Calu3 (cell line): ENCODE results near the gene ITGA2B. TPM values are rescaled to one million over a fixed set of nuclear protein-coding genes. Genes with fewer than 3 reads are reported as not detected.

Experiments
- BruUV-seq: library from RNA; stranded (reverse); fragments of 400-500 nt; replicated peaks from 2 replicates; lab custom pipeline; 2021; lab: Mats Ljungman, UMichigan
- CTCF ChIA-PET: fragments of 300-600 bp; sonication (Branson Sonifier 250); formaldehyde crosslinking; loops from one replicate; lab custom pipeline; 2022; ENCODE audit warnings: antibody characterized with exemption; lab: Charles Lee
- DNase-seq: peaks from one replicate; pipeline ENCODE4 v3.0.0; 2022
- H3K27ac Mint-ChIP-seq: one replicate; pipeline ENCODE4 v1.8.0; 2022; ENCODE audit warnings: mixed read lengths; ENCODE audit not compliant: unreplicated experiment
- H3K27me3 Mint-ChIP-seq: one replicate; pipeline ENCODE4 v1.8.0; 2022; ENCODE audit warnings: mixed read lengths; ENCODE audit not compliant: unreplicated experiment
- H3K36me3 Mint-ChIP-seq: one replicate; pipeline ENCODE4 v1.8.0; 2022; ENCODE audit warnings: mild to moderate bottlenecking, moderate library complexity, mixed read lengths; ENCODE audit not compliant: insufficient read depth, unreplicated experiment
- H3K4me1 Mint-ChIP-seq: one replicate; pipeline ENCODE4 v1.8.0; 2022; ENCODE audit warnings: mild to moderate bottlenecking, low read depth, mixed read lengths; ENCODE audit not compliant: unreplicated experiment
- H3K4me3 Mint-ChIP-seq: one replicate; pipeline ENCODE4 v1.8.0; 2022; ENCODE audit warnings: mild to moderate bottlenecking, low read depth, moderate library complexity, mixed read lengths; ENCODE audit not compliant: unreplicated experiment
- H3K9me3 Mint-ChIP-seq: one replicate; pipeline ENCODE4 v1.8.0; 2022; ENCODE audit warnings: low read depth, mixed read lengths; ENCODE audit not compliant: unreplicated experiment
- intact Hi-C: fragments of 100-400 bp; cut with micrococcal nuclease; formaldehyde crosslinking; loops from one replicate; pipeline ENCODE4 v1.10.0; 2022; ENCODE audit not compliant: unreplicated experiment
- total RNA-seq: library from RNA; stranded (reverse); gene quantifications from 2 replicates; pipeline ENCODE4 v1.2.3, GENCODE V29; 2022
- TF ChIP-seq, protein P1 (sequence below): fragments of 200-600 bp; IDR thresholded peaks from one replicate; pipeline ENCODE4 v1.8.0; 2022; ENCODE audit warnings: antibody characterized with exemption; ENCODE audit not compliant: unreplicated experiment

Gene ITGA2B
- total RNA-seq, 1 experiment from 2014 or later = 1.6 TPM

DNA sequence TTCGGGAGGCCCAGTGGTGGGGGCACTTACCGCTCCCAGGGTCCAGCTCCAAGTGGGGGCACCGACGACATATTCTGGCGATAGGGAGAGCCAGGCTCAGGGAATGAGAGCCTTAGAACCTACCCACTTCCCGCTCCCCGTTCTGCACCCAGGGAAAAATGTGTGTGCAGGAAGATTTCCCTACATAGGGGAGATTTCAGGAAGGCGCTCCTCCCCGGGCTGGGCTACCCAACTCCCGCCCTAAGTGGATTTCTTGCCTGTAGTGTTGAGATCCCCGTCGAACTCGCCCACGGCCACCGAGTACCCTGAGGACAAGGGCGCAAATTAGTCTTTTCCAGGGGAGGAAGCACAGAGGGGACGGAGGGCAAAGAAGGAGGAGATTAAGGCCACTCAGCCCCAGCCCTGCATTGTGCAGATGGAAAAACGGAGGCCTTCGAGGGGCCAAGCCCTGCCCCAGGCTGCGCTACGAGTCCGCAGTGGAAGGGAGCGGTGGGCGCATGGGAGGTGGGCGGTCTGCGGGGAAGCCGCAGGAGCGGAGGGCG, 5.1 kb downstream of the ITGA2B start:
- Mint-ChIP-seq H3K27me3 (peaks cover 37% of the 10 kb centered on the region), H3K9me3 (no peaks in the 10 kb centered on the region), H3K4me3 (peak overlapping the region; percentile 69), H3K36me3 (peaks cover 17% of the 10 kb centered on the region), H3K4me1 (peaks cover 3% of the 10 kb centered on the region), H3K27ac (no peak overlapping the region)
- TF ChIP-seq, protein P1, sequence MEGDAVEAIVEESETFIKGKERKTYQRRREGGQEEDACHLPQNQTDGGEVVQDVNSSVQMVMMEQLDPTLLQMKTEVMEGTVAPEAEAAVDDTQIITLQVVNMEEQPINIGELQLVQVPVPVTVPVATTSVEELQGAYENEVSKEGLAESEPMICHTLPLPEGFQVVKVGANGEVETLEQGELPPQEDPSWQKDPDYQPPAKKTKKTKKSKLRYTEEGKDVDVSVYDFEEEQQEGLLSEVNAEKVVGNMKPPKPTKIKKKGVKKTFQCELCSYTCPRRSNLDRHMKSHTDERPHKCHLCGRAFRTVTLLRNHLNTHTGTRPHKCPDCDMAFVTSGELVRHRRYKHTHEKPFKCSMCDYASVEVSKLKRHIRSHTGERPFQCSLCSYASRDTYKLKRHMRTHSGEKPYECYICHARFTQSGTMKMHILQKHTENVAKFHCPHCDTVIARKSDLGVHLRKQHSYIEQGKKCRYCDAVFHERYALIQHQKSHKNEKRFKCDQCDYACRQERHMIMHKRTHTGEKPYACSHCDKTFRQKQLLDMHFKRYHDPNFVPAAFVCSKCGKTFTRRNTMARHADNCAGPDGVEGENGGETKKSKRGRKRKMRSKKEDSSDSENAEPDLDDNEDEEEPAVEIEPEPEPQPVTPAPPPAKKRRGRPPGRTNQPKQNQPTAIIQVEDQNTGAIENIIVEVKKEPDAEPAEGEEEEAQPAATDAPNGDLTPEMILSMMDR = no peak
- no TSS peak for BruUV-seq
- CTCF ChIA-PET = interaction anchor here (1.3 kb wide), 1 partner anchor 21 kb away, joined by 10 read pairs; the partner anchor contains the start of gene FAM171A2
- intact Hi-C loops = no loop called here
- no peak for DNase-seq

DNA sequence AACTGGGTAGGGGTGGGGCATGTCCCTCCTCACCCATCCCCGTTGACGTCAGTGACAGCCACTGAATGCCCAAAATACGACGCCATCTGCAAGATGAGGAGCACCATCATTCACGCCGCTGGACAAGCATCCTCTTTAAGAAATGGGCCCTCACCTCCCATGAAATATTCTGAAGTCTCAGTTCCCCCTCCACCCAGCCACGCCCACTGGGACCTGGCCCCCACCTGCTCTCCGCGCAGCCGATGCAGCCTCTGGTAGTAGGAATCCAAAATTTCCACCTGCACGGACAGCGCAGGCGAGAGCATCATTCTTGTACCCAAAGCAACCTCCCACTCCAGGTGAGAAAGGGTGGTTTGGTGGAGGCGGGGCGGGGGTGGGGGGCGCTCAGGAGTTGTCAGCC, 5.6 kb downstream of the ITGA2B start:
- H3K4me1 Mint-ChIP-seq = no peaks in the 10 kb centered on the region
- no peak overlapping the region for H3K27ac Mint-ChIP-seq
- CTCF ChIA-PET = no interaction called here
- intact Hi-C loops = no loop called here
- peak overlapping the region; percentile 69 for H3K4me3 Mint-ChIP-seq
- TF ChIP-seq, protein P1 = no peak
- H3K9me3 Mint-ChIP-seq = no peaks in the 10 kb centered on the region
- no TSS peak for BruUV-seq
- peaks cover 12% of the 10 kb centered on the region for H3K36me3 Mint-ChIP-seq
- DNase-seq = no peak
- peaks cover 40% of the 10 kb centered on the region for H3K27me3 Mint-ChIP-seq

DNA sequence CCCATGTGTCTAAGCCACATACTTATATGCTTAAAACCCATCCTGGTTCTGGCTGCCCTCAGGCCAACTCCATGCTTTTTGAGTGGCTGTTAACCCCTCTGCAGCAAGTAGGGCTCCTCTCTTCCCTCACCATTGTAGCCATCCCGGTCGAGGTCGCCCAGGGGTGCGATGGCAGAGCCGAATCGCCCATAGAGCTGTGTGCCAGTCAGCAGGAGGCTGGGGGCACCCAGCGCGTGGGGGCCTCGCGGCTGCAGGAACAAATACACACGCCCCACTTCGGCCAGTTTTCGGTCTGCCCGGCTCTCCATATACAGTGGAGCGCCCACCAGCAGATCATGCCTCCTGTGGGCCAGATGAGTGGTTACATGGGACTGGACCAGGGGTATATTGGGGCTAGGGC, 6.1 kb downstream of the ITGA2B start:
- DNase-seq = no peak
- TF ChIP-seq, protein P1 = no peak
- intact Hi-C loops = no loop called here
- Mint-ChIP-seq H3K4me1 (no peaks in the 10 kb centered on the region), H3K36me3 (peaks cover 11% of the 10 kb centered on the region), H3K27me3 (peaks cover 45% of the 10 kb centered on the region), H3K9me3 (no peaks in the 10 kb centered on the region), H3K4me3 (no peak overlapping the region), H3K27ac (no peak overlapping the region)
- CTCF ChIA-PET = no interaction called here
- BruUV-seq = no TSS peak

DNA sequence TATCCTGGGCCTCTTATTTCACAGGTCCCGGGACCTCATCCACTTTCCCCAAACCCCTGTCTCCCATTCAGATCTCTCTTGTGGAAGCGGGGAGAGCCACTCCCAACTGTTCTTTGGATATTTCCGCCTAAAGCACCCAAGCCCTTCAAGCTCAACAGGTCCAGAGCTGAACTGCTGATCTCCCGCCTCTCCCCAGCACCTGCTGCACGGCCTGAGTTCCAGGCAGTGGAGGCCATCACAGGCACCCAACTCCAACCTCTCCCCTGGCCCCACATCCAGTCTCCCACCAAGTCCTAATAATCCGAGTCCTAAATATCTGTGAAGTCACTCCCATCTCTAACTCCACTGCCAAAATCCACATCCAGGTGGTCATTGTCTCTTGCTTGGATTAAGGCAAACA, 6.5 kb downstream of the ITGA2B start:
- H3K27ac Mint-ChIP-seq = no peak overlapping the region
- H3K36me3 Mint-ChIP-seq = peaks cover 11% of the 10 kb centered on the region

More for the DNA sequence above, 6.5 kb downstream of the ITGA2B start:
- H3K4me1 Mint-ChIP-seq = no peaks in the 10 kb centered on the region
- intact Hi-C loops = no loop called here
- BruUV-seq = no TSS peak
- DNase-seq = no peak
- no peak overlapping the region for H3K4me3 Mint-ChIP-seq
- H3K27me3 Mint-ChIP-seq = peaks cover 50% of the 10 kb centered on the region
- no peaks in the 10 kb centered on the region for H3K9me3 Mint-ChIP-seq
- TF ChIP-seq, protein P1 = no peak
- CTCF ChIA-PET = interaction anchor here (0.7 to 1.1 kb wide), 2 partner anchors 105 to 161 kb away, joined by 3 to 10 read pairs; no protein-coding TSS in a partner anchor
